Peyer's patch (tissue), 4 donors: ENCODE measurements around the gene RENBP. TPM values are rescaled to one million over a fixed set of nuclear protein-coding genes. Genes with fewer than 3 reads are reported as not detected.

ENCODE experiments used
- DNase-seq, 3 donors: peaks; one replicate each; pipeline ENCODE4 v3.0.0-alpha.2; 2017 to 2019
- H3K27ac ChIP-seq, 4 donors: fragments of 200-600 bp; sonication (generic); one replicate each; pipeline ENCODE4 v1.5.1; 2016 to 2019
- H3K27me3 ChIP-seq, 2 donors: fragments of 200-600 bp; sonication (generic); one replicate each; pipeline ENCODE4 v1.5.1; 2019
- H3K36me3 ChIP-seq, 3 donors: fragments of 200-600 bp; sonication (generic); one replicate each; pipeline ENCODE4 v1.5.1; 2016 to 2019
- H3K4me1 ChIP-seq, 4 donors: fragments of 200-600 bp; sonication (generic); one replicate each; pipeline ENCODE4 v1.5.1; 2016 to 2019
- H3K4me3 ChIP-seq, 4 donors: fragments of 200-600 bp; sonication (generic); 1 replicate in 3 of 4; 2 replicates in 1 of 4; pipeline ENCODE4 v1.5.1; 2016 to 2019; ENCODE audit warnings: mild to moderate bottlenecking in 1 of 4
- H3K9me3 ChIP-seq, 4 donors: fragments of 200-600 bp; sonication (generic); one replicate each; pipeline ENCODE4 v1.5.1; 2016 to 2019; ENCODE audit warnings: mild to moderate bottlenecking in 1 of 4
- CTCF ChIP-seq, 6 experiments: fragments of 450-650 bp in 4 of 6; fragments of 200-600 bp in 2 of 6; sonication (generic) in 1 of 6; IDR thresholded peaks; one replicate each; pipeline ENCODE4 v1.5.1; 2017 to 2019; ENCODE audit warnings: antibody characterized with exemption in 6 of 6, mild to moderate bottlenecking in 3 of 6, moderate library complexity in 1 of 6
- POLR2A ChIP-seq, 2 donors: fragments of 450-650 bp; IDR thresholded peaks; one replicate each; pipeline ENCODE4 v1.5.1; 2017; ENCODE audit warnings: antibody characterized with exemption in 2 of 2, mild to moderate bottlenecking in 2 of 2, moderate library complexity in 2 of 2
- total RNA-seq, 4 donors: library from RNA; depleted of rRNA; stranded (reverse); fragments of >200 nt; gene quantifications; one replicate each; pipeline ENCODE4 v1.1.0, GENCODE V29; 2016

The RENBP gene
- total RNA-seq, 4 donors from 2014 or later: 4.9 to 13.3 (median 9.4) TPM

- peaks cover 0 to 21% (median 3%) of the 10 kb centered on the region in 4 donors for H3K4me1 ChIP-seq
- DNase-seq: no peak
- TF ChIP-seq POLR2A (IDR thresholded peaks at IDR 0.05): no peak
- TF ChIP-seq CTCF (IDR thresholded peaks at IDR 0.05): no peak
- no peaks in the 10 kb centered on the region for H3K27me3 ChIP-seq
- H3K36me3 ChIP-seq: no peaks in the 10 kb centered on the region
- H3K4me3 ChIP-seq: peak overlapping the region in 1 of 4 donors; percentile 12
- no peaks in the 10 kb centered on the region for H3K9me3 ChIP-seq
- H3K27ac ChIP-seq: peak overlapping the region in 2 of 4 donors; percentile 13 to 31
Observed at GRCh38 chrX:153921511-153922446, 22.7 kb downstream of the RENBP start.

GRCh38 chrX:153921070-153921469, 23.4 kb downstream of the RENBP start:
- H3K27ac ChIP-seq: peak overlapping the region in 1 of 4 donors; percentile 31
- no peaks in the 10 kb centered on the region for H3K9me3 ChIP-seq
- H3K4me3 ChIP-seq: no peak overlapping the region

GRCh38 chrX:153920546-153920945, 23.9 kb downstream of the RENBP start:
- no peak overlapping the region for H3K27ac ChIP-seq
- H3K9me3 ChIP-seq: no peaks in the 10 kb centered on the region
- H3K36me3 ChIP-seq: no peaks in the 10 kb centered on the region
- DNase-seq: no peak
- H3K4me1 ChIP-seq: peaks cover 0 to 15% (median 0%) of the 10 kb centered on the region in 4 donors
- H3K27me3 ChIP-seq: no peaks in the 10 kb centered on the region
- H3K4me3 ChIP-seq: no peak overlapping the region
- TF ChIP-seq POLR2A (IDR thresholded peaks at IDR 0.05) (no peak), CTCF (IDR thresholded peaks at IDR 0.05) (no peak)

More at GRCh38 chrX:153921070-153921469, 23.4 kb downstream of the RENBP start:
- no peak for TF ChIP-seq CTCF (IDR thresholded peaks at IDR 0.05)
- TF ChIP-seq POLR2A (IDR thresholded peaks at IDR 0.05): no peak
- no peaks in the 10 kb centered on the region for H3K36me3 ChIP-seq
- peaks cover 0 to 15% (median under 1%) of the 10 kb centered on the region in 4 donors for H3K4me1 ChIP-seq
- no peak for DNase-seq
- no peaks in the 10 kb centered on the region for H3K27me3 ChIP-seq

- Histone ChIP-seq H3K36me3 (no peaks in the 10 kb centered on the region), H3K4me3 (no peak overlapping the region), H3K27me3 (no peaks in the 10 kb centered on the region), H3K27ac (no peak overlapping the region), H3K9me3 (no peaks in the 10 kb centered on the region), H3K4me1 (peaks cover 0 to 15% (median 0%) of the 10 kb centered on the region in 4 donors)
- no peak for DNase-seq
- TF ChIP-seq CTCF (IDR thresholded peaks at IDR 0.05) (no peak), POLR2A (IDR thresholded peaks at IDR 0.05) (no peak)
Observed at GRCh38 chrX:153919281-153919680, 25.2 kb downstream of the RENBP start.

GRCh38 chrX:153917869-153918268, 26.6 kb downstream of the RENBP start:
- no peak overlapping the region for H3K4me3 ChIP-seq
- no peaks in the 10 kb centered on the region for H3K9me3 ChIP-seq
- TF ChIP-seq POLR2A (IDR thresholded peaks at IDR 0.05): no peak
- no peak for TF ChIP-seq CTCF (IDR thresholded peaks at IDR 0.05)
- no peaks in the 10 kb centered on the region for H3K36me3 ChIP-seq
- H3K4me1 ChIP-seq: peaks cover 0 to 10% (median 0%) of the 10 kb centered on the region in 4 donors
- no peak overlapping the region for H3K27ac ChIP-seq
- DNase-seq: no peak
- H3K27me3 ChIP-seq: no peaks in the 10 kb centered on the region
